HEK293 (cell line): ENCODE measurements around the gene NOX4.

ENCODE experiments used
- FEZF1 ChIP-seq: fragments of 450-650 bp; formaldehyde crosslinking; IDR thresholded peaks from 2 replicates; pipeline ENCODE4 v1.5.1; 2016; ENCODE audit warnings: missing biosample characterization, missing genetic modification characterization
- ZNF174 ChIP-seq: fragments of 450-650 bp; formaldehyde crosslinking; IDR thresholded peaks from 2 replicates; pipeline ENCODE4 v1.5.0; 2017; ENCODE audit warnings: missing biosample characterization, mild to moderate bottlenecking, missing genetic modification characterization
- ZNF510 ChIP-seq: fragments of 450-650 bp; formaldehyde crosslinking; IDR thresholded peaks from 2 replicates; pipeline ENCODE4 v1.5.1; 2018; ENCODE audit warnings: mild to moderate bottlenecking, missing genetic modification characterization, missing biosample characterization; ENCODE audit not compliant: insufficient replicate concordance
- ZNF621 ChIP-seq: fragments of 450-650 bp; formaldehyde crosslinking; IDR thresholded peaks from 2 replicates; pipeline ENCODE4 v1.5.1; 2017; ENCODE audit warnings: missing biosample characterization, missing genetic modification characterization
- ZNF629 ChIP-seq: fragments of 450-650 bp; formaldehyde crosslinking; IDR thresholded peaks from 2 replicates; pipeline ENCODE4 v1.5.1; 2017; ENCODE audit warnings: missing biosample characterization, missing genetic modification characterization

GRCh38 chr11:89490602-89490980, 584 bp downstream of the NOX4 start:
- TF ChIP-seq ZNF621 (tag by site-specific recombination) (no peak), ZNF510 (no peak), ZNF629 (no peak), FEZF1 (no peak), ZNF174 (no peak)
